ENCODE data around the gene TGFA.

TGFA gene

DNA sequence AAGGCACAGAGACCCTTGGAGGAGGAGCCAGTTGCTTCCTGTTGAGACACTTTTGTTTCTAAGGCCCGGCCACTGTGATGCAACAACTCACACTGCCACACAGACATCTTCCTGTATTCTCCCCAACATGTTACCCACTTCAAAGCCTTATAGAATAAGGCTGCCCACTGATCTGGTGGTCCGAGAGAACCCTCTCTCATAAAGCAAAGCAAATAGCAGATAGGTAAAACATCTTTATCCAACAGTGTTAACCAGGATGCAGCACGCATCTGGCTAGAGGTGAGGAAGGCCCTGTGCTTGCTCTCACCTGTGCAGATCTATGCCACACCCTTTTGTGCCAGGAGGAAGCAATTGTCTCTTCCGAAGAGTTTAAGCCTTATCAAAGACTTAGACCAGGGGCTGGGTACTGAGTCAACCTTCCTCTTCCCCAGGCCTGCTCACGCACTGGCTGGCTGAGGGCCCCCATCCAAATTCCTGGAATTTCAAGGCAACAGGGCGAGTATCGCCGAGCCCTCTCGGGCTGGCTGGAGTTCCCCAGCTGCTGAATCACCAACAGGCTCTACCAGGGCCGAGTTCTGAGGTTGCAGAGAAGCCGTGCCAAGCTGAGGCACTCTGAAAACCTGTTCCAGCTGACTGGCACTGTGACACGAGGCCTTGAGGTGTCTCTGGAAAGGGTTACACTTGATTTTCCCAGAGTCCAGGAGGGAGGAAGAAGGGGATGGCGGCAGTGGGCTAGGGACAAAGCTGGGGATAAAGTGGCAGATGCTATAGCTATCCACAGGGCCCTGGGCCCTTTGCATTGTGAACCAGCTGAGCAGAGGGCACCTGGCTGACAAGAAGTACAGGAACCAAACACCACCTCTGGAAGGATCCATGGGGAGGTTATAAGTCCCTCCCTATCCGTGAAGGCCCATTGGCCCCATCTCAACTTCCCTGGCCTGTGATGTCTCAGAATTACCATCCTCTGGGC lies 29.3 kb downstream of the TGFA start:
- DNase-seq (ENCODE audit: low read depth in 2 of 2) = no peak

GRCh38 chr2:70523672-70523995 lies 30.0 kb downstream of the TGFA start:
- DNase-seq (ENCODE audit: low read depth in 2 of 2) = no peak

GRCh38 chr2:70522627-70523026 lies 31.0 kb downstream of the TGFA start:
- no peak for DNase-seq (ENCODE audit: low read depth in 2 of 2)

GRCh38 chr2:70520825-70521224 lies 32.8 kb downstream of the TGFA start:
- DNase-seq (ENCODE audit: low read depth in 2 of 2) = no peak

GRCh38 chr2:70519453-70519852 lies 34.2 kb downstream of the TGFA start:
- no peak for DNase-seq (ENCODE audit: low read depth in 2 of 2)

- DNase-seq (ENCODE audit: low read depth in 2 of 2) = no peak
Observed at GRCh38 chr2:70518557-70518956, 35.1 kb downstream of the TGFA start.

DNA sequence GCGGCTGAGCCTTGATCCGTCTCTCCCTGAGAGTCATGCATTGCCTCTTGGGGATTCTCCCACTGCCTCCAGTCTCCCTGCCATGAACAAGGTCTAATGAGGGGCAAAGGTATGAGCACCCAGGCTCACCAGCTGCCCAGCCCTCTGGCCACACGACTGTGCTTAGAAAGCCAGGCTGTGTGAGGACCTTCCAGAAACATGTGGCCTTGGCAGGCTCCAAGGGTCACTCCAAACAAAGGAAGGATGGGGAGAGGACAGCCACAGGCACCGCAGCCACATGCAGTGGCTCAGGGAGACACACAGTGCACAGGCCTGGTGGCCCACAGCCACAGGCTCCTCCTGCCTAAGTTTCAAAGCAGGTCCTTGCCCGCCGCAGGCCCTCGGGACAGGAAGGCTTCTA lies 35.8 kb downstream of the TGFA start:
- no peak for DNase-seq (ENCODE audit: low read depth in 2 of 2)

- no peak for DNase-seq (ENCODE audit: low read depth in 2 of 2)
Observed at GRCh38 chr2:70516596-70516995, 37.0 kb downstream of the TGFA start.

DNA sequence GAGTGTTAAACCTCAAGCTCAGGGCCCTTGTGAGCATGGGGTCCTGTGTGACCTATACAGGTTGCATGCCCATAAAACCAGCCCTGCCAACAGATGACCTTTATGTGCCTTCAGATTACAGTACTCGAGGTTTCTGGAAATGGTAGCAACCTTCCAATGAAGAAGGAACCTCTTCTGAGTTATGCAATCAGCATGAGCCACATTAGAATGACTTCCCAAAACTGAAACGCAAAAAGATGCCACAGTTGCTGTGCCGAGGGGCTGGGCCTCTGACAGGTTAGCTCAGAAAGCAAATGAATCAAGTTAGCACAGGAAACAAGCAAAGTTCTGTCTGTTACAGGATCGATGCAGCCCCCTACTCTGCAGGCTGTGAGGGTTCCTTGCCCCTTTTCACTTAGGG lies 37.7 kb downstream of the TGFA start:
- no peak for DNase-seq (ENCODE audit: low read depth in 2 of 2)

- DNase-seq (ENCODE audit: low read depth in 2 of 2) = no peak
Observed at GRCh38 chr2:70514612-70515055, 39.0 kb downstream of the TGFA start.

DNA sequence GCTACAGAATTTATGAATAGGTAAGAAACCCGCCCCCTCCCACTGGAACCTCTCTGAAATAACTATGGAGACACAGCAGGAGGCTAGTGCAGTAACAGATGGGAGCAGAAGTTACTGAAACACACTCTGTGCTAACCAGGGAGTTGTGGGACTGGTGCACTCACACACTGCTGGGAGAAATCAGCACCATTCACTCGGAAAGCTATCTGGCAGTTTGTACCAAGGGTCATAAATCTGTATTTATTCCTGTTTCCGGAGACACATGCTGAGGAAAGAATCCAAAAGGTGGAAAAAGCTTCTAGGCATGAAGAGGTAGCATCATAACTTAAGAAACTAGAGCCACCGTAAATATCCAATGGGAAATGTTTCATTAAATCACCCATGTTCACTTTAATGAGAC lies 39.9 kb downstream of the TGFA start:
- no peak for DNase-seq (ENCODE audit: low read depth in 2 of 2)

GRCh38 chr2:70511971-70512729 lies 41.5 kb downstream of the TGFA start:
- no peak for DNase-seq (ENCODE audit: low read depth in 2 of 2)

- no peak for DNase-seq (ENCODE audit: low read depth in 2 of 2)
Observed at GRCh38 chr2:70510313-70510712, 43.3 kb downstream of the TGFA start.

GRCh38 chr2:70509565-70509964 lies 44.1 kb downstream of the TGFA start:
- no peak for DNase-seq (ENCODE audit: low read depth in 2 of 2)

- no peak for DNase-seq (ENCODE audit: low read depth in 2 of 2)
Observed at GRCh38 chr2:70508711-70509462, 44.7 kb downstream of the TGFA start.

GRCh38 chr2:70505613-70506391 lies 47.8 kb downstream of the TGFA start:
- DNase-seq (ENCODE audit: low read depth in 2 of 2) = no peak

- DNase-seq (ENCODE audit: low read depth in 2 of 2) = no peak
Observed at GRCh38 chr2:70504750-70505149, 48.9 kb downstream of the TGFA start.

- no peak for DNase-seq (ENCODE audit: low read depth in 2 of 2)
Observed at GRCh38 chr2:70503896-70504295, 49.7 kb downstream of the TGFA start.

- no peak for DNase-seq (ENCODE audit: low read depth in 2 of 2)
Observed at GRCh38 chr2:70501728-70502127, 51.9 kb downstream of the TGFA start.

DNA sequence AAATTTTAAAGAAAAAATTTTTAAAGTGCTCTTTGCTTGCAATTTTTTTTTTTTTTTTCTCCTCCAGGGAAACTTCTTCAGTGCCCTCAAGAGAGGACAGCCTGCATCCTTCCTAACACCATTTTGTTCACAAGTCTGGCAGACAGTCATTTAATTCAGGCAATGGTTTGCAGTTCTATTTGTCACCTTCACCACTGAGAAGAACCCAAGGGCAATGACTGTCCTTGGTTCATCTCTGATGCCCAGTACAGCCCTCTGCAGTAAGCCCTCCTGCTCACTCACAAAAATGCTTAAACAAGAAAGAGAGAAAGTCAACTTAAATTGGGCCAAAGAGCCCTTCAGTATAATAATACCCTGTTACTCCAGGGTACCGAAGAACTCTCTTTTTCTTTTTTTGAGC lies 52.4 kb downstream of the TGFA start:
- no peak for DNase-seq (ENCODE audit: low read depth in 2 of 2)

DNA sequence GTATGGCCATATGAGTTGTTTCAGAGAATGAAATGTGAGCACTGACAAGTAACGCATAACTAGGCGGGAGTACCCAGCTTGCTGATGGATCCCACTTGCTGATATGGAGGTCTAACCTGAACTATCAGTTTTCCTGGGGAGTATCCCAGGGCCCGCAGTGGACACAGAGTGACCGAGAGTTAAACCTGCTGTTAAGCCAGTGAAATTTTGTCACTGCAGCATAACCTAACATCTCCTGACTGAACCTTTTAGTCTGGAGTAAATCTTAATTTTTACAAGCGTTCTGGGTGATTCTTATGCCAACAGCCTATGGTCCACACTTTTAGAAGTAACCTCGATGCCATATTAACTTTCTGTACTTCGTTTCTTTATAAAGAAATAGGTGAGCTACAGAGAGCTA lies 54.4 kb downstream of the TGFA start:
- no peak for DNase-seq (ENCODE audit: low read depth in 2 of 2)

DNA sequence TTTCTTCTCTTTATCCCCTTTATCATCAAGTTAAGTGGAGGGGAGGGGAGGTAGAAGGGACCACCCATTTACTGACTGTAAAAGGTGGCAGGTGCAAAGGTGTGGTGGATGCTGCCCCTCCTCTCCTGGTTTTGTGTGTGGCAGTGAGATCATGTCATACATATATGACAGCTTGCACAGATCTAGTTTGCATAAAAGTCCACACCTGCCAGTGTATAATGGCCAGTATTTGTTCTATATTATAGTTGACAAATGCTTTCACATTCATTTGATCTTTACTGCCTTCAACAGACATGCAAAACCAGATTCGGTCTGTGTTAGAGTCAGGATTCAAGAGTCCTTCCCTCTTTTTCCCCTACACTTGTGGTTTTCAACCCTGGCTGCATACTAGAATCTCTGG lies 55.1 kb downstream of the TGFA start:
- DNase-seq (ENCODE audit: low read depth in 2 of 2) = no peak
